GM19372 (cell line): ENCODE results near the gene AP3B2.

ENCODE experiments used
- ATAC-seq: cut with Tn5 transposase; IDR thresholded peaks from one replicate; pipeline ENCODE4 v1.9.1; 2021; ENCODE audit warnings: mild to moderate bottlenecking, low read depth, moderate library complexity; ENCODE audit not compliant: unreplicated experiment

The AP3B2 gene

DNA sequence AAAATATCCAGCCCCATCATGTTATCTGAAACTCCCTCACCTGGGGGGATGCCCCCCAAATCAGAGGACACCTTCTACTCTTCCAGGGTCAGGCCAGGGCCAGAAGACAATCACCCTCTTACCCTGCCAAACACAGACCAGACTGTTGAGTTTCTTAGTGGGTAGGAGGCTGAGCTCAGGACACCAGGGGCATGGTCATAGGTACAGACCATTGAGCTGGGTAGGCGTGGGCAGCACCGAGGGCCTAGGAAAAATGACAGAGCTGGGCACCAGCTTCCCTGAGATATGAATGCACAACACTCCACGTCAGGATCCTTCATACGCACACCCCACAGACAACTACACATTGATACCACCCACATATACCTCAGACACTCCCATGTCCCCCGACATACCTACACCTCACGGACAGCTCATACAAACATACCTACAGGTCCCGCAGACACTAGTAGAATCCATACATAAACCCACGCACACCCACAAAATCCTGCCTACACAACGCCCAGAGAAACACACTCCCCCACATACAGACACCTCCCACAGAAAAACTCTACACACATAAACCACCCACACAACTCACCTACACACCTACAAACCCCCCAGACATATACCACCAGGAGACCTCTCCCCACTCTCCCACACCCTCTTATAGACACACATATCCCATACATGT lies 11.8 kb downstream of the AP3B2 start:
- ATAC-seq: no peak

DNA sequence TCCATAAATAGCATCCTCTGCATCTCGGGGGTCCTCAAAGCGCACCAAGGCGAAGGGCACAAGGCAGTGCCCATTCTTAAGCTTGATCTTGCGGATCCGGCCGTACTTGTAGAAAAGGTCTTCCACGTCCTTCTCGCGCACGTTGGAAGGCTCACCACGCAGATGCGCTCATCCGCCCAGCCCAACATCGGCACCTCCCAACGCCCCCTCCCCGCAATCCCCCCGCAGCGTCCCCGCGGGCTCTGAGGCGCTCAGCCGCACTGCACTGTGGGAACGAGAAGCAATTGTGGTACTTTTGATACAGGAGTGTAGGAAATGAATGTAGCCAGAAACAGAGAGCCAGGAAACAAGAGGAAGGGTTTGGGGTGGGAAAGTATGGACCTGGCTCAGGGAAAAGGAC lies 17.5 kb downstream of the AP3B2 start:
- ATAC-seq: no peak

DNA sequence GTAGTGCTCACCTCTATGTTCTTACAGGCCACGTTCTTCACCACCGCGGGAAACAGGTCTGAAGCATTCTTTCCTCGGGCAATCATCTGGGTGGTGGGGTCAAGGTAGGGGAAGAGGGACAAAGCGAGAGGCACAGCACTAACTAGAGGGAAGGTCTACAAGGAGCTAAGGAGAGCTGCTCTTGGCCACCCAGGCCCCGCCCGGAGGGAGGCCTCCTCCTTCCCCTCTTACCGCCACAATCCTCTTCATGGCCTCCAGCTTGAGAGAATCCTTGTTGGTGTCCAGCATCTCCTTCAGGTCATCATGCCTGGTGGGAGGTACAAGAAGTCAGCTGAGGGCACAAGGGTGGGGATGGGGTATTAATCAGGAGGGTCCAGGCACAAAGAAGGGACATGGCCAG lies 20.5 kb downstream of the AP3B2 start:
- ATAC-seq: no peak

DNA sequence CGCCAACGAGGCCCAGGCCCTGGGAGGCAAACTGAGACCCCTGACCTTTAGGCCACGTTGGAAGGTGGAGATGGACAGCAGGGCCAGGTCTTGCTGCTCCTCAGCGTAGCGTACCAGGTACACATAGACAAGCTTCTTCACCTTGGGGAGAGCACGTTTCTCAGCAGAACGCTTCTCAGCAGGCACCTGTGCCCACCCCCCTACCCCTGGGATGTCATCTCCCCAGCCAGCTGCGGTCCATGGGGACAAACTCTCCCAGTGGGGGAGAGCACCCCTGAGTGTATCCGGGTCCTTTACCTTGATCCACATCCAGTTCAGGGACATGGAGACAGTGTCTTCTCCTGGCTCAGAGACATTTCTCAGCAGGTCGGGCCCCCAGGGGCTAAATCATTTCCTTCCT lies 21.0 kb downstream of the AP3B2 start:
- no peak for ATAC-seq

DNA sequence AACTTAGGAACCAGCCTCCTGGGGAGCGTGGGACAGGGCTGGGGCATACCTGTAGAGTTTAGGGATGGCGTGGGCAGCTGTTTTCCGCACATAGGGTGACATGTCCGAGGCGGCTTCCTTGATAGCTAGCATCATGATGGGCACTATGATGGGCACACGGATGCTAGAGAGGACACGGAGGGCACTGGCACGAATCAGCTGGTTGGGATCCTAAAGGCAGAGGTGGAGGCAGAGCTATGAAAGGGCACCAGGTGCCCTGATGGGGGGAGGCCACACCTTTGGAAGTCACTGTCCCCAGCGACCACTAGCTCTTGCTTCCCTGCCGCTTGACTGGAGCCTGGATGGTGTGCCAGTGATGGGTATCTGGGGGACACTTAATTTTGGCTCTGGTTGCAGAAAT lies 28.3 kb downstream of the AP3B2 start:
- ATAC-seq: no peak

DNA sequence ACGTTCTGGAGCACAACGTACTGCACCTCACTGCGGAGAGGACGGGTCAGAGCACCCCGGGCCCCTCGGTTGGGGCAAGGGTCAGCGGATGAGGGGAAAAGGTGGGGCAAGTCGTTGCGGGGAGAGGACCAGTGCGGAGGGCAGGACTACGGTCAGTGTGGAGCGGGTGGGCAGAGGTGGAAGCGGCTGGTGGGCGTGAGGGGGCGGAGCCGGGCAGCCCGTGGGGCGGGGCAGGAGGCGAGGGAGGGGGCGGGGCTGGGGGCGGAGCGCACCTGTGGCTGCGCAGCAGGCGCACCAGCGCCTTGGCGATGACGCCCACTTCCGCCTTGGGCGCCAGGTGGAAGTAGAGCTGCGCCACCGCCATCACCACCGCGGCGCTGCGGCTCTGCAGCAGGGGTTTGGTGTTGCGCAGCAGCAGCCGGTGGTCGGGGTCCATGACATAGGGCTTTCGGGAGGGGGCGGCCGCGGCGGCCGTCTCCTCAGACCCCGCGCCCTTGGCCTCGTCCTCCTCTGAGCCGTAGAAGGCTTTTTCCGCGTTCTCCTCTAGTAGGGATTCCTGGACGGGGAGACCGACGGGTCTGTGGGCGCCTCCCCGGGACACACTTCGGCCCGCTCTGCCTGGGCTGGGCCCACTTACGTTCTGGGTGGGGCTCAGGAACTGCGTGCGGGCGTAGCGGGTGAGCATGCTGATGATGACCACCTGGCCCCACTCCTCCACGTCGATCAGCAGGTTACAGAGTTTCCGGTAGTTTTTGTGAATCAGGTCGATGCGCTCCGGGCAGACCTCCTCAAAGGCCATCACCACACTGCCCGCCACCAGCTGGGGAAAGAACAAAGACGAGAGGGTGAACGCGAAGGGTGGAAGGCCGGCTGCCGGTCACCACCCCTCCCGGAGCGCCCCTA lies 29.2 kb downstream of the AP3B2 start:
- ATAC-seq: peak; percentile 72

DNA sequence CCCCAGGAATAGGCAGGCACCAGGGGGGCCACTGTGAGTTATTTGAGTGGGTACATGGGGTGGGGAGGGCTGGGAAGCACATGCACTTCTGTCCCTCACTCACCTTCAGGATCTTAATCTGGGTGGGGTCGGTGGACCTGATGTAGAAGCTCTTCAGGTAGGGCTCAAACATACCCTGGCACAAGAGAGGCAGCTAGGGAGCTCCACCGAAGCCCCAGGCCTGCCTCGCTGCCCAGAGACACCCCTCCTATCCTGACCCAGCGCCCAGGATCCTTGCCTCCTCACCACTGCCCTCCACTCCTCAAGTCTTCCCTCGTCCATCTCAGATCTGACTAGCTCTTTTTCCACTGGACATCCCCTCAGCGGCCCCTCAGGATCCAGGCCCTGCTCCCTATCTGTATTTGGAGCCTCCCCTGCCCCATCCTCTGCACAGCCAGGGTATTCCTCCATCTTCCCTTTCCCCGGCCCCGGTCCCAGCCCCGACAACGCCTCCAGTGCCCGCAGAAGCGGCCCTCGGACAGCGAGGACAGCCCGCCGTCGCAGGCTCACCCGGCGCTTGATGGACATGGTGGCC lies 30.0 kb downstream of the AP3B2 start:
- ATAC-seq: peak; percentile 21

DNA sequence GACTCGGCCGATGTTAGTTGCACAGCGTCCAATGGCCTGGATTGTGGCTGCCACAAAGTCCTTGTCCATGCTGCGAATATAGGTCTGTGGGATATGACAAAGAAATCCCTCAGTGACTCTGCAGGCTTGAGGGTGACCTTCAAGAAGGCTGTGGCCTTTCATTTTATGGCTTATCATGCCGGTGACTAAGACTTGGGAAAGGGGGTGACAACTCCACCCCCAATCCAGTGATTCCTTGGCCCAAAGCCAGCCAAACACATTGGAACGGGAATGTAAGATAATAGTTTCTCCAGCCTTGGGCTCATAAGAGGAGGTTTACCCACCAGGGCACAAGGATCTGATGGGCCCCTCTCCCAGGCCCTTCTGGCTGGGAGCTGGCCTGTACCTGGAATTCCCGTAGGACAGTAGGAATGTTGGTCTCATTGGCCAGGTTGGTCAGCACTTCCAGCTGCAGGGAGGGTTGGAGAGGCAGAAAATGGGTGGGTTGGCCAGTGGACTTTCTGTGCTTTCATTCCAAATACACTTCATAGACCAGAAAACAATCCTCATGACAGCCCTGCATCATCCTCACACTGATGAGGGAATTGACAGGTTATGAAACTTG lies 31.9 kb downstream of the AP3B2 start:
- ATAC-seq: no peak

DNA sequence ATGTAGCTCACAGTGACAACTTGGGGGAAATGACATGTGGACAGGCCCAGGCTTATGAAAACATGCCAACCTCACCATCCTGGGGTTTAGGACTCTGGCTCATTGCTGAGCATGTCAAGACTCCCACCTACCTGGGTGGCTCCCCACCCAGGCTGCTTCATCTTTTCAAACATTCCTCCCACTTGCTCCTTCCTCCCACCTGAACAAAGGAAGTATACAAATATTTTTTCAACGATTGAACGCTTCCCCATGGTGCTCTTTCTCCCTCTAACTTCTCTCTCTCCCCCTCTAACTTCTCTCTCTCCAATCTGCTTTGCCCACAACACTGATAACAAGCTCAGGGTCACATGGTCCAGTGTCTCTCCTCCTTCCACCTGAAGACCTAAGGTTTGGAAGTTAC lies 34.8 kb downstream of the AP3B2 start:
- ATAC-seq: no peak

DNA sequence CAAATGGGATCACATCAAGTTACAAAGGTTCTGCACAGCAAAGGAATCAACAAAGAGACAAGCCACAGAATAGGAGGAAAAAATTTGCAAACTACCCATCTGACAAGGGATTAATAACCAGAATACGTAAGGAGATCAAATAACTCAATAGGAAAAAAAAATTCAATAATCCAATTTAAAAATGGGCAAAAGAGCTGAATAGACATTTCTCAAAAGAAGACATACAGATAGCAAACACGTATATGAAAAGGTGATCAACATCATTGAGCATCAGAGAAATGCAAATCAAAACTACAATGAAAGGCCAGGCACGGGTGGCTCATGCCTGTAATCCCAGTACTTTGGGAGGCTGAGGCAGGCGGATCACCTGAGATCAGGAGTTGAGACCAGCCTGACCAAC lies 39.0 kb downstream of the AP3B2 start:
- no peak for ATAC-seq

DNA sequence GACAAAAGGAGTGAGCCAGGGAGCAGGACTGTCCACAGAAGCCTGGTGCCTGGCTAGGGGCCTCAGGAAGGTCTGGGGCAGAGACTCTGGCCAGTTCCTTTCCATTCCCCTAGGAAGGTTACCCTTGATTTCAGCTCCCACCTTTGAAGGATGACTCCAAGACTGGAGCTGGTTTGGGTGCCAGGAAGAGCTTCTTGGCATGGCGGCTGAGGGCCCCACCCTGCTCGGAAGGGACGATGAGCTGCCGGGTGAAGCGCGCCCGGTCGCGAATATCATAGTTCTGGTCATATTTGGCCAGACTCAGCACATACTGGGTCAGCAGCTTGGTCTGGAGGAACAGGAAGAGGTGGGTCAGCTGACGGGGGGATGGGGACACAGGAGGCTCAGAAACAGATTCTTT lies 43.1 kb downstream of the AP3B2 start:
- no peak for ATAC-seq

DNA sequence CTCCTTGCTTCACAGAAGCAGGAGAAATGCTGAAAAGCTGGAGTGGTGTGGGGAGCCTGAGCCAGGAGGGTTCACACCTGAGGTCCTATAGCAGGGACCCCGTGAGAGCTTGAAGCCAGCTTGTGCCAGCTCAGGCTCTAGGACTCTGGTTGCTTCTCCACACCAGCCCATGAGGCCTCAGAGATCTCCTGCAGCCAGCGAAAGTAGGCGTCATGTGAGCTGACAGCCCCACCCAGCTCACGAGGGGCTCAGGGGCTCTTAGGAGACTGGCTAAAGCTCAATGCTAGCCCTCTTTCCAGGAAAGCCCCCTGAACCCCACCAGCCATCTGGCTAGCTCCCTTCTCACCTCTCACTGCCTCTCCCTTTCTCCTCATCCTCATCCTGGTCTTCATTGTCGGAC lies 45.7 kb downstream of the AP3B2 start:
- ATAC-seq: no peak

DNA sequence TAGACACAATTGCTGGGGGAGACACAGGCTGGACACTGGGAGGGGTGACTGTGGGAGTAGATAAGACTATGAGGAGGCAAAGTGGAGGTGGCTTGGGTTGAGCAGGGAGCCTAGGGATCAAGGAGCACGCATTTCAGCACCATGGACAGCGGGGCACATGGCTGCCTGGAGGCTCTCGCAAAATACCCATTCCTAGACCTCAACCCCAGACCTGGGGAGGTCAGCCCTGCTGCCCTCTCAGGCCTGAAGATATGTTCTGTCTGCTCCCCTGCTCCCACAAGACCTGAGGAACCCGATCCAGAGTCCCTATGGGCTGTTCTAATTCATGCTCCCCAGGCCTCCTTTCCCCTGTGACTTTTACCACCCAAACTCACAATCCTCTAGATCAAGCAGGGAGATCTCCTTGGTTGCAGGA lies 46.5 kb downstream of the AP3B2 start:
- ATAC-seq: no peak

DNA sequence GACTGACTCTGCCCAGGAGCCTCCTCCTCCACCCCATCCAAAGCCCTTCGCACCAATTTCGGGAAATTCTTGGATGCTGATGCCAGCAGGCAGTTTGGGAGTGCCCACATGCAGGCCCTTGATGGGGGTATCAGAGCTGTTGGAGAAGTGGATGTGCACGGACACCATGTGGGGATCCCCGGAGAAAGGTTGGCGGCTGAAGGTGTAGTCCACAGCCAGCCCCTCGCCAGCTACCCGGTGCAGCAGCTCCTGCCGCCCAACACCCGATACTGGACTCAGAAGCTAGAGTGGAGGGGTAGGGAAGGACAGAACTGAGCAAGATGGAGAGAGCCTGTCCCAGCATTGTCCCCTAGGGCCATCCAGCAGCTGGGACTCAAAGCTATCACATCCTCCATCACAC lies 47.0 kb downstream of the AP3B2 start:
- no peak for ATAC-seq

DNA sequence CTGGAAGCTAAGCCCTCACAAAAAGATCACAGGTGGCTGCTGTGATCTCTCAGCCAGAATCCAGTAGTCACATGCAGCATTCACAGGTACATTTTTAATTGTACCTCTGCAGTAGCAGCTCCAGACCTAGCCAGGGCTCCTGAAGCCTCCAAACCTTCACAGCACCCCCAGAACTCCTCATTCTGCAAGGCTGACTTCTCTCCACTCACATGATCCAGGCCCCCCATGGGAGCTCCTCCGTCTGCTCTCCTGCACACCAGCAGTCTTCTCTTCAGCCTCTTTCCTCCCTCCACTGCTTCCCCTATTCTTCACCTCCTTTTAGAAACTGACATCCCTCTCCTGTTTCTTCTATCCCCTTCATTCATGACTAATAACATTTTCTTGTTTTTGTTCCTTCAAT lies 49.3 kb downstream of the AP3B2 start:
- ATAC-seq: no peak

DNA sequence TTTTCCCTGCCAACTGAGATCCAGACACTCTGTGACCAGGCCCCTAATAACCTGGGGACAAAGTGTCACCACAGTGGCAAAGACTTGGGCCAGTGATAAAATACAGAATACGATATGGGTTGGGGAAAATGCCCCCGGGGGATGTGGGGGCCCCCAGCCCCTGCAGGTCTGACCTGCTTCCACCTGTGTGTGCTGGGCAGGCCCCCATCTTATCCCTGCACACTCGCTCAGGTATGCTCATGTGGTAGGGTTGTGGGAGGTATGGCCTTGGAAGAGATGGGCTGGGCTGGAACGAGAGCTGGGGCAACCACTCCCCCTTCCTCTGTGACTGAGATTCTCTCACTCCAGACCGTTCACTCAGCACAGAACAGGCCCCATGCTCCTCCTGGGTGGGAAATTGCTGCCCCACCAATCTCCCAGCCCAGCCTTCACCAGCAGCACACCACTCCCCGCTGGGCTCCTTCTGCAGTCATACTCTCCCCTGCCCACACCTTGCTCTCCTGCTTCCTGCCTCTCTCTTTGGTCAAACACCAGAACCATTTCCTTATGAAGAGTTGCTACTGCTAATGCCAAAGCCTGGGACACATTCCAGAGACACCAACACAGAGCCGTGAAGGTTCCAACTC lies 52.9 kb downstream of the AP3B2 start:
- no peak for ATAC-seq

DNA sequence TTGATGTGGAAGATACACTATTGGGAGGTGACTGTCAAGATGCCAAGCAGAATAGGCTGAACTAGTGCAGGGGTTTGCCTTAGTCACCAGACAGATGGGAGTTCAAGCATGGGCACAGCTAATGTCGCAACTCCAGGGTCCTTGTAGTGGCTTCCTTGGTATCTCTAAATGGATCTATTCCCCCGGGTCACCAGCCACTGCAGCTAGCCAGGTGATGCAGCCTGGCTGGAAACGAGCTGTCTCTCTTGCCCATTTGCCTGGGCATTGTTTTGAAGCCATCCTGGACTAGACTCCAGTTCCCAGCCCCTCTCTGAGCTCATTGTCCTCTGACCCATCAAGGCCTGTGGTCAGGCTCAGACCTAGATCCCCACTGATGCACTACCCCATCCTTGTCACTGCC lies 54.1 kb downstream of the AP3B2 start:
- no peak for ATAC-seq

DNA sequence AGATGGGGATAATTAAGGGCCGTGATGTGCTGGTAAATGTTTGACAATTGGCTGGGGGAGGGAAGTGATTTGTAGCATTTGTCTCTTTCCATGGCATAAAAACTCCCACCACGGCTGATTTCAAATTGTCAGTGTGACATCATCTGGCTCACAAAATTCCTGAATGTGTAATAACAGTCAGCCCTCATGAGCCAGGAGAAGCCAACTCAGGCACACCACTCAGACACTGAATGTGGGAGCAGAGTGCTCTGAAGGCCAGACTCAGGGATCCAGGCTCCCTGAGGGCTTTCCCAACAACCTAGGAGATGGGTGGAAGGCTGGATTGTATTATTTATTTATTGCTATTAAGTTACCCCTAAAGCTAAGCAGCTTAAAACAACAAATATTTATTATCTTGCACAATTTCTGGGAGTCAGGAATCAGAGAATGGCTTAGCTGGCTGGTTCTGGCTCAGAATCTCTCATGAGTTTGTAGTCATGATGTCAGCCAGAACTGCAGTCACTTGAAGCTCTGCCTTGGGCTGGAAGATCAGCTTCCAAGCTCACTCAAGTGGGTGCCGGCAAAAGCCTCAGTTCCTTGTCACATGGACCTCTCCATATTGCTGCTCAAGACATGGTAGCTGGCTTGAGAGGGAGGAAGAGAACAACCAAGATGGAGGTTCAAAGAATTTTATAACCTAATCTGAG lies 56.0 kb downstream of the AP3B2 start:
- no peak for ATAC-seq

DNA sequence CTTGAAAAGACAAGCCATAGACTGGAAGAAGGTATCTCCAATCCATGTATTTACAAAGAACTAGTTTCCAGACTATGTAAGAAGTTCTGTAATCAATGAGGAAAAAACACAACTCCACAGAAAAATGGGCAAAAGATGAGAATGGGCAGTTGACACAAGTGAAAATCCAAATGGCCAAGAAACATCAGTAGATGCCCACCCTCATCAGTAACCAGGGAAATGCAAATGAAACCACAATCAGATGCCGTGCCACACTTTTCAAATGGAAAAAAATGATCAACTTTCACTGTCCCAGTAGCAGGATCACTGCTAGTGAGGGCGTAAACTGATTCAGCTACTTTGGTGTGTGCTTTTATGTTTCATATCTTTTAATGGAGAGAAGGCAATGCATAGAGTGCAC lies 58.0 kb downstream of the AP3B2 start:
- no peak for ATAC-seq

DNA sequence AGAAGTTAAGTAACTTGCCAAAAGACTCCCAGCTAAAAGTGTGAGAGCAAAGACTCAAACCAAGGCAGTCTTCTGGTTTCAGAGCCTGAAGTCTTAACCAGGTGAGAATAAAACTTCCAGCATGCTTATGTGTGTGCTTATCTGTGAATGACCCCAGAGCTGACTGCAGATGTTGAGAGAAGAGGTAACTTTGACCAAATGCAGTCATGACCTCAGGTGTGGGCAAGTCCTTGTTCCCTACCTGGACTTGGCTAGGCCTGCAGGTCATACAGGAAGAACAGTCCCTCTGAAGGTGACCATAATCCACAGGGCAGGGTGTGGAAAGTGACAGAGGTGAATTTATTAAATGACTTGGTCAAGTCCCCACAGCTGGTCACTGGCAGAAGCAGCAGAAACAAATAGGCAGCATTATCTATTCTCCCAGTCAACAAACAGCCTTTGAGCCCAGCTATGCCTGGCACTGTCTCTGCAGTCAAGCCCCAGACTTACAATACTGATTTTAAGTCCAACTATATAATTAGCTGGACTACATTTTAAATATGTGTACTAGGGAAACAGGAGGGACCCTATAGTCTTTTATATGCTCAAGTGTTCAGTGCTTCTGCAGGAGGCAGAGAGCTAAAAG lies 59.5 kb downstream of the AP3B2 start:
- ATAC-seq: no peak
